GM23338 (cell line): ENCODE measurements around the gene SLC19A2.

ENCODE experiments used
- CREB1 ChIP-seq: fragments of 250-450 bp; sonication (Bioruptor Pico); IDR thresholded peaks from 2 replicates; pipeline ENCODE4 v1.5.0; 2020; ENCODE audit warnings: low read depth, mild to moderate bottlenecking, moderate library complexity
- CTCF ChIP-seq, 2 experiments: fragments of 200-600 bp in 1 of 2; sonication (generic) in 1 of 2; conservative IDR thresholded peaks; 2 replicates each; pipeline versions ENCODE4 v1.5.1 to v1.6.1; 2016 to 2017; ENCODE audit warnings: antibody characterized with exemption in 2 of 2, low read depth in 2 of 2, mild to moderate bottlenecking in 2 of 2, moderate library complexity in 1 of 2
- EZH2 ChIP-seq: fragments of 200-600 bp; sonication (generic); IDR thresholded peaks from one replicate; pipeline ENCODE4 v1.8.0; 2017; ENCODE audit warnings: antibody characterized with exemption, mild to moderate bottlenecking, low read depth; ENCODE audit not compliant: unreplicated experiment
- EZH2phosphoT487 ChIP-seq: fragments of 200-600 bp; sonication (generic); IDR thresholded peaks from one replicate; pipeline ENCODE4 v1.8.1; 2018; ENCODE audit warnings: antibody characterized with exemption; ENCODE audit not compliant: unreplicated experiment
- JUNB ChIP-seq: IDR thresholded peaks from one replicate; pipeline ENCODE4 v1.6.1; 2016; ENCODE audit warnings: antibody characterized with exemption; ENCODE audit not compliant: unreplicated experiment
- NANOG ChIP-seq: IDR thresholded peaks from 2 replicates; pipeline ENCODE4 v1.6.1; 2016; ENCODE audit warnings: antibody characterized with exemption, borderline replicate concordance
- POLR2AphosphoS5 ChIP-seq: IDR thresholded peaks from 2 replicates; pipeline ENCODE4 v1.6.1; 2016; ENCODE audit warnings: antibody characterized with exemption, low read depth
- ZNF331 ChIP-seq: fragments of 250-450 bp; sonication (Bioruptor Pico); IDR thresholded peaks from 2 replicates; pipeline ENCODE4 v1.5.0; 2020; ENCODE audit warnings: low read depth, mild to moderate bottlenecking, moderate library complexity
- TF ChIP-seq, protein P1 (sequence below): IDR thresholded peaks from one replicate; pipeline ENCODE4 v1.6.1; 2018; ENCODE audit warnings: antibody characterized with exemption; ENCODE audit not compliant: unreplicated experiment

GRCh38 chr1:169491845-169492281 is 6.1 kb upstream of the SLC19A2 start:
- TF ChIP-seq EZH2phosphoT487 (no peak), JUNB (no peak), CTCF (conservative IDR thresholded peaks at IDR 0.05; ENCODE audit: low read depth in 2 of 2) (no peak), POLR2AphosphoS5 (no peak), EZH2 (no peak), CREB1 (no peak), ZNF331 (CRISPR knock-in tag) (no peak), NANOG (no peak)
- TF ChIP-seq, protein P1, sequence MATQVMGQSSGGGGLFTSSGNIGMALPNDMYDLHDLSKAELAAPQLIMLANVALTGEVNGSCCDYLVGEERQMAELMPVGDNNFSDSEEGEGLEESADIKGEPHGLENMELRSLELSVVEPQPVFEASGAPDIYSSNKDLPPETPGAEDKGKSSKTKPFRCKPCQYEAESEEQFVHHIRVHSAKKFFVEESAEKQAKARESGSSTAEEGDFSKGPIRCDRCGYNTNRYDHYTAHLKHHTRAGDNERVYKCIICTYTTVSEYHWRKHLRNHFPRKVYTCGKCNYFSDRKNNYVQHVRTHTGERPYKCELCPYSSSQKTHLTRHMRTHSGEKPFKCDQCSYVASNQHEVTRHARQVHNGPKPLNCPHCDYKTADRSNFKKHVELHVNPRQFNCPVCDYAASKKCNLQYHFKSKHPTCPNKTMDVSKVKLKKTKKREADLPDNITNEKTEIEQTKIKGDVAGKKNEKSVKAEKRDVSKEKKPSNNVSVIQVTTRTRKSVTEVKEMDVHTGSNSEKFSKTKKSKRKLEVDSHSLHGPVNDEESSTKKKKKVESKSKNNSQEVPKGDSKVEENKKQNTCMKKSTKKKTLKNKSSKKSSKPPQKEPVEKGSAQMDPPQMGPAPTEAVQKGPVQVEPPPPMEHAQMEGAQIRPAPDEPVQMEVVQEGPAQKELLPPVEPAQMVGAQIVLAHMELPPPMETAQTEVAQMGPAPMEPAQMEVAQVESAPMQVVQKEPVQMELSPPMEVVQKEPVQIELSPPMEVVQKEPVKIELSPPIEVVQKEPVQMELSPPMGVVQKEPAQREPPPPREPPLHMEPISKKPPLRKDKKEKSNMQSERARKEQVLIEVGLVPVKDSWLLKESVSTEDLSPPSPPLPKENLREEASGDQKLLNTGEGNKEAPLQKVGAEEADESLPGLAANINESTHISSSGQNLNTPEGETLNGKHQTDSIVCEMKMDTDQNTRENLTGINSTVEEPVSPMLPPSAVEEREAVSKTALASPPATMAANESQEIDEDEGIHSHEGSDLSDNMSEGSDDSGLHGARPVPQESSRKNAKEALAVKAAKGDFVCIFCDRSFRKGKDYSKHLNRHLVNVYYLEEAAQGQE = no peak
